DMS53 treated with DMSO at 0.1 percent for 48 hours (cell line): ENCODE results near the gene WFIKKN1.

Source experiments
- DNase-seq: peaks from one replicate; lab custom pipeline; 2025; ENCODE audit not compliant: unreplicated experiment; lab: John Stamatoyannopoulos, UW

Gene WFIKKN1, protein sequence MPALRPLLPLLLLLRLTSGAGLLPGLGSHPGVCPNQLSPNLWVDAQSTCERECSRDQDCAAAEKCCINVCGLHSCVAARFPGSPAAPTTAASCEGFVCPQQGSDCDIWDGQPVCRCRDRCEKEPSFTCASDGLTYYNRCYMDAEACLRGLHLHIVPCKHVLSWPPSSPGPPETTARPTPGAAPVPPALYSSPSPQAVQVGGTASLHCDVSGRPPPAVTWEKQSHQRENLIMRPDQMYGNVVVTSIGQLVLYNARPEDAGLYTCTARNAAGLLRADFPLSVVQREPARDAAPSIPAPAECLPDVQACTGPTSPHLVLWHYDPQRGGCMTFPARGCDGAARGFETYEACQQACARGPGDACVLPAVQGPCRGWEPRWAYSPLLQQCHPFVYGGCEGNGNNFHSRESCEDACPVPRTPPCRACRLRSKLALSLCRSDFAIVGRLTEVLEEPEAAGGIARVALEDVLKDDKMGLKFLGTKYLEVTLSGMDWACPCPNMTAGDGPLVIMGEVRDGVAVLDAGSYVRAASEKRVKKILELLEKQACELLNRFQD

DNA sequence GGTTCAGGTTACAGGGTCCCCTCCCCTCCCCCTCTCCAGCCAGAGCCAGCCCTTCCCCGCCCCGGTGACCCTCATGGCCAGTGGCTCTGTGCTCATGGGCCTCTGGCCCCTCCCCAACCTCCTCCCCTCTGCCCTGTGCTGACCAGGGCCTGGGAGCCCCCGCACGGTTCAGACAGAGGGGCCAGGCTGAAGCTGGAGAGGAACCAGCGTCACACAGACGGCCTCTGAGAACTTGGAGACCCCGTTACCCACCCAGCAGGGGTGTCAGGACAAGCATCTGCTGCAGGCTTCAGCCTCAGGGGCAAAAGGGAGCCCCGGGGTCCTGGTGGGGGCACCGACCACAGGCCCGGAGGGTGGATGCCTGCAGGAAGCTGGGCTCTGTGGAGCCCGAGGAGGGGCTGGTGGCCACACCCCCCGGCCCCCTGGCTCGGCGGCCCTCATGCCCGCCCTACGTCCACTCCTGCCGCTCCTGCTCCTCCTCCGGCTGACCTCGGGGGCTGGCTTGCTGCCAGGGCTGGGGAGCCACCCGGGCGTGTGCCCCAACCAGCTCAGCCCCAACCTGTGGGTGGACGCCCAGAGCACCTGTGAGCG lies at the start of gene WFIKKN1:
WFIKKN1 (plus strand) TSS at position 171 of the 591 bp plus-strand sequence; CDS start at position 440, 269 bp downstream.
- no peak for DNase-seq

DNA sequence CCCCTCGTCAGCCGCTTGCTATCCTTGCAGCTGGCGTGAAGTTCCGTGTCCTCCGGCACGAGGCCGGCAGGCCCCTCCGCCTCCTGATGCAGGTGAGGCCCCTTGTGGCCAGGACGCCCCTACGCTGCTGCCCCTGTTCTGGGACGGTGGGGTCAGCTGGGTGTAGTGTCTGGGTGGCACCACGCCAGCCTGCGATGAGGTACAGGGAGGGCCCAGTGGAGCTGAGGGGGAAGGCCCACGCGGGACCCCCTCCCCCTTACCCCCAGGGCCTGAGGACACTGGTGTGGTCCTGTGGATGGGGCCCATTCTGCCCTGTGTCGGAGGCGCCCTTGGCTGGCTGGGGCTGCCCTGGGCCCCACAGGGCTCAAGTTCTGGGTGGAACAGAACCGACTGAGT lies 48.6 kb upstream of the WFIKKN1 start:
- DNase-seq = no peak

DNA sequence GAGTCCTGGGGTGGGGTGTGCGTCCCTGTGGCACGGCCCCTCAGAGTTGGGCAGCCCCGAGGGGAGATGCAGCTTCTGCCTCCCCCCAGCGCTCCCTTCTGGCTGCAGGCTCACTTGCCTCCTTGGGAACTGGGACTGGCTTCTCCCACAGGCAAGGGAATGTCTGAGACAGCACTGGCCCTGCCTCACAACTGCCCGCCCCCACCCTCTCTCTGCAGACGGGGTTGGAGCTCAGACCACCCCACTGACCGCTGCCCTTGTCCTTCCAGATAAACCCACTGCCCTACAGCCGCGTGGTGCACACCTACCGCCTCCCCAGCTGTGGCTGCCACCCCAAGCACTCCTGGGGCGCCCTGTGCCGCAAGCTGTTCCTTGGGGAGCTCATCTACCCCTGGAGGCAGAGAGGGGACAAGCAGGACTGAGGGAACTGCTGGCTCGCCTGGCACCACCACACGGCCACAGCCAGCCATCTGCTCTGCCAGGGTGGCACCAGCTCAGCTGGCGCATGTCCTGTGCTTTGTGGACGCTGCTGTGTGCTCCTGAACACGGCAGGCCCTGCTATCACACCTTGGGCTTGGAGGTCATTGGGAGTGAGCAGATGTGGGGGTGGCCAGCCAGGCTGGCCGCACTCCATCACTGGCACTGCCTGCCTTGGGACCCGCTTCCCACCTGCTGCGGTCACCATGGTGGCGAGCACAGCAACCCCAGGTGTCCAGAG lies 48.0 kb upstream of the WFIKKN1 start:
- DNase-seq = no peak

DNA sequence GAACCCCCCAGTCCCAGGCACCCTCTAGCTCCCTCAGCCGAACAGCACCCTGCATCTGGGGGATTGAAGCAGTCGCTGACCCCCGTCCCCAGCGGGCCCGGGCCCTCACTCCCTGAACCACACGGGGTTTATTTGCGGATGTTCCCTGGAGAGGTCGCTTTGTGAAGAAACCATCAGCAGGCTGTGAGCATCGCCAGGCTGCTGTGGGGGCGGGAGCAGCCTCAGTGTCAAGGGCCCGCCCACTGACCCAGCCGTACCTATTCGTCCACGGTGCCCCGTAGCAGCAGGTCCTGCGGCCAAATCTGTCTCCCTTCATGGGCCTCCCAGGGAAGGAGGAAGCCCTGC lies 47.3 kb upstream of the WFIKKN1 start:
- peak; percentile 43 for DNase-seq

DNA sequence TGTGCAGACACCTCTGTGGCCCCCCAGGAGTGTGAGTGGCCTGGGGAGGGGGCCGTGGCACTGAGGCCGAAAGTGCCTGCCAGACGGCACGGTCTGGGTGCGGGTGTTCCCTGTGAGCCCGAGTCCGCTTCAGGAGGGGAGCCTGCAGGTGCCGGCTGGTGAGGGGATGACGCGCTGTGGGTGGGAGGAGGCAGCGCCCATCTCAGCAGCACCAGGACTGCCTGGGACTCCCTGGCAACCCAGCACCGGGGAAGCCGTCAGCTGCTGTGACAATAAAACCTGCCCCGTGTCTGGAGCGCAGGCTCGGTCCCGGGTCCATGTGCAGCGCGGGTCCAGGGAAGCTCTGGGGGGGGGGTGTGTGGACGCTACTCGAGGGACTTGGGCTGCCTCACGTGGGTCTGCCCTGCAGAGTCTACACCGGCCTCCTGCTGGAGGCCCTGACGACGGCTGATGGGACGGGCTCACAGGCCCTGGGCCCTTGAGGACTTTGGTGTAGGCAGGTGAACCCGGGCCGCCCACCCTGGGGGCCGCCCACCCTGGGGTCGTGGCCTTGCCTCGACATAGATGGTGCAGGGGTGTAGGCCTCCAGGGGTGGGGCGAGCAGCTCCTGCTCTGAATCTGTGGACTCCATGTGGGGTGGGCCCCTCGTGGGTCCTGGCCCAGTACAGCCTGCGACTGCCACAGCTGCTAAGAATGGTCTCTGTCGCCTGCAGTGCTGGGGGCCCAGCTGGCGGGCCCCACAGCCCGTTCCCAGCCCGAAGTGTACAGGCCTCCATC lies 46.8 kb upstream of the WFIKKN1 start:
- peak; percentile 49 for DNase-seq

DNA sequence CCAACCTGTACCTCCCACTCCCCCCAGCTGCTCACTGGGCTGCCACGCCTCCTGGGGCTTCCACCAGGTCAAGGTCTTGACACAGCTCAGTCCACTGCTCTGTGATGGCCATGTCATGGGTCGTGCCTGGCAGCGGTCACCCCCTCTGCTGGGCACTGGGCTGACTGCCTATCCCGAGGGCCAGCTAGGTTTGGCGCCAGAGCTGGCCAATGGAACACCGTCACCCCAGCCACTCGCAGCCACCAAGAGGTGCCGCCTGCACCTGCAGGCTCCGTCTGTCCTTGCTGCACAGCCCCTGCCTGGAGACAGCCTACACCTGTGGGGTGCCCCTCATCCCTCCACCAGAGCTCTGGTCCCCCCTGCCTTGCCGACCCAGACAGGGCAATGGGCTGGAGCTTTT lies 45.4 kb upstream of the WFIKKN1 start:
- DNase-seq = peak; percentile 20

DNA sequence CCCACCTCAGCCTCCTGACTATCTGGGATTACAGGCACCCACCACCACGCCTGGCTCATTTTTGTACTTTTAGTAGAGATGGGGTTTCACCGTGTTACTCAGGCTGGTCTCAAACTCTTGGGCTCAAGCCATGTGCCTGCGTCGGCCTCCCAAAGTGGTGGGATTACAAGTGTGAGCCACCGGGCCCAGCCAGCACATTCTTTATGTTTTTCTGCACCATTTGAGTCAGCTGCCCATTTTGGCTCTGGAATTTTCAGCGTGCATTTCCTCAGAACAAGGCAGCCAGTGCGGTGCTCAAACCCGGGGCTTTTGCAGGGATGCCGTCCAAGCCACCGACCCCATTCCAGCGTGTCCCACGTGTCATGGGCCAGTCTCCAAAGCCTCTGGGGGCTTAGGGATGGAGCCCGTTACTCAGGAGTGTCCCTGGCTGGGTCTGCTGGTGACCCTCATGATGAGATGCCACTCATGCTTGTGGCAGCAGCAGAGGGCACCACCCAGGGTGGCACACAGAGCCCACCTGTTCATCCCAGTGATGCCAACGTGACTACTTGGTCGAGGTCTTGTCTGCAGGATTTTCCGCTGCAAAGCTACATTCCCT lies 44.6 kb upstream of the WFIKKN1 start:
- DNase-seq = no peak

DNA sequence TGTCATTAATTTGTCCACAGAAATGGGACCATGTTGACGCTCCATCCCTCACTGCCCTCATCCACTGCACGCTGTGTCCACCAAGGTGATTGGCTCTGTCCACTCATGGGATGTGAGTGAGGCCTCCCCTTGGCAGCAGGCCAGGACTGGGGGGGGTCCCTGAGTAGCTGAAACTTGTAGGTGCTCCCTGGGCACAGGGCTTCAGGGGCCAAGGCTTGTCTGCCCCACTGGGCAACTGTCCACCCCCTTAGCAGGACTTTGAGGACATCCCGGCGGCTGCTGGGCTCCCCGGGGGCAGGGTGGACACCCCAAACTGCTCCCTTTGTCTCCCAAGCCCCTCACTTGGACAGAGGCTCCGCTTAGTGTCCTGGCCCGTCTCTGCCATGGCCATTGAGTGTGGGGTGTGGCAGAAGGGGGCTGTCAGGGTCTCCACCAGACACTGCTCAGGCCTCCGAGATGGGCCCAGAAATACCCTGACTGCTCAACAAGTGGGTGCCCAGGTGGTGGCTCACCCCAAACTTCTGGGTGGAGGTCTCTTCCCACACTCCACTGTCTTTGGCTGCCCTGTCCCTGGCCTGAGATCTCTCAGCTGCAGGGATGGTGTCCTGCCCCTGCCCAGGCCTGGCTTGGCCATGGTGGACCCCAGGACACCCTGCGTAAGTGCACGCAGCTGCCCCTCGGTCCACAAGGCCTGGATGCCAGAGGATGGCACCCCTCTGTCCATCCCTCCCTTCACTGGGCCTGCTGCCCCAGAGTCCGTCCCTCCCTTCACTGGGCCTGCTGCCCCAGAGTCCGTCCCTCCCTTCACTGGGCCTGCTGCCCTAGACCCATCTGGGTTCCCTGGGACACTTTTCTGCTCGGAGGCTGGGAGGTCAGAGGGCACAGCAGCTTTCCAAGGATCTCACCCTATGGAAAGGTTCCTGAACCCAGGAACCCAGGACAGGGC lies 43.9 kb upstream of the WFIKKN1 start:
- DNase-seq = no peak

DNA sequence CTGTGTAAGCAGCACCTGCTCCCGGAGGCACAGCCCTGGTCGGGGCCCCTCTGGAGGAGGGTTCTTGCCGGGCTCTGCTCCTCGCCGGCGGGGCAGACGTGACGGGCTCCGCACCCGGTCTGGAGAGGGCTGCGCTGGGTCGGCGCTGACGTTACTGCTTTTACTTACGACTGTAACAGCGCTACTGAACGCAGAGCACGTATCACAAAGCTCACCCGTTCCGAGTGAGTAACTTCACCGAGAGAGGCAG lies 42.2 kb upstream of the WFIKKN1 start:
- DNase-seq = no peak

DNA sequence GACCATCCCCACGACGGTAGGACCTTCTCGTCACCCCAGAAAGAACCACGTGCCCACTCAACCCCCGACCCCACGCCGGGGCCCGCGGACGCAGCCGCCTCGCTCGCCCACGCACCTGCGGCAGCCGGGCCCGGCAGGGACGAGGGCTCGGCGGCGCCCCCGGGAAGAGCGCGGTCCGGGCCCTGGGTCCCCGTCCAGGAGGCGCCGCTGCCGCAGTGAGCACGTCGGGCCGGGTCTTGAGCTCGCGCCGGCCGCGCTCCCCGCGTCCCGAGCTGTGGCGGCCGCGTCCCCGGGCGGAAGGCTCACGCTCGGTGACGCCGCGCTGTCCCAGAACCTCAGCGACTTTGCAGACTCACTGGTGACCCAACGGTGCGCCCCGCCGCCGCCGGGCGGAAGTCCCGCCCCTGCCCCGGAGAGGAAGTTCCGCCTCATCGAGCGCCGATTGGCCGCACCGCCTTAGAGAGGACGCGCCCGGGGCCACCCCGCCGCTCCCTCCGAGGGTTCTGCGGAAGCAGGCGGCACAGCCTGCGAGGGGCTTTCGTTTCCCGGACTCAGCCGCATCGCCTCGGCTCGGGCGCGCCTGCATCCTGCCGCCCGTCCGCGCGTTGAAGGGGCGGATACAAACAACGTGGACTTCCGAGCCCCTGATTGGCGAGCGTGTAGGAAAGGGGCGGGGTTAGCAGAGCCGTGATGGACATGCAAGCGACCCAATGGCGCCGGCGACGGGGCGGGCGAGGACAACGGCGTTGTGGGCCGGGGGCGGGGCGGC lies 41.7 kb upstream of the WFIKKN1 start:
- peak; percentile 77 for DNase-seq

DNA sequence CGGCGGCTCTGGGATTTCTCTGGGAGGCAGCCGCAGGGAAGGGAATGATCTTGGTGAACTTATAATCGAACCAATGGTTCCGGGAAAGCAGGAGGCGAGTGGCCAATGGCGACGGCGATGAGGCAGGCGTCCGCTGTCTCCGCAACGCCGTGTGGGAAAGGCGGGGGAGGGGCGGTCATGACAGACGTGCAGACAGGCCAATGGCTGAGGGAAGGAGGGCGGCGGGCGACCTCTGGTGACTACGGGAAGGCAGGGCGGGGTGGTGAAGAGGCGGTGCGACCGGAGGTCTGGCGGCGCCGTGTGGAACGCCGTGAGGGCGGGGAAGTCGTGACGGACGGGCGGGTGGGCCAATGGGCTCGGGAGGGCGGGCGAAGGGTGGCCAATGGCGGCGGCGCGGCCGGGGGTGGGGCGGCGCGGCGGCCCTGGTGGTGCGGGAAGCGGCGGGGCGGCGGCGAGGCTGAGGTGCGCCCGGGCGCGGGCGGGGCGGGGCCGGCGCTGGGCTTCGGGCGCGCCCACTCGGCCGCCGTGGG lies 41.1 kb upstream of the WFIKKN1 start, which contains the start of gene RAB40C:
RAB40C (plus strand) TSS at position 409 of the 530 bp plus-strand sequence. CDS start 226 bp downstream, outside the sequence.
- peak; percentile 74 for DNase-seq

DNA sequence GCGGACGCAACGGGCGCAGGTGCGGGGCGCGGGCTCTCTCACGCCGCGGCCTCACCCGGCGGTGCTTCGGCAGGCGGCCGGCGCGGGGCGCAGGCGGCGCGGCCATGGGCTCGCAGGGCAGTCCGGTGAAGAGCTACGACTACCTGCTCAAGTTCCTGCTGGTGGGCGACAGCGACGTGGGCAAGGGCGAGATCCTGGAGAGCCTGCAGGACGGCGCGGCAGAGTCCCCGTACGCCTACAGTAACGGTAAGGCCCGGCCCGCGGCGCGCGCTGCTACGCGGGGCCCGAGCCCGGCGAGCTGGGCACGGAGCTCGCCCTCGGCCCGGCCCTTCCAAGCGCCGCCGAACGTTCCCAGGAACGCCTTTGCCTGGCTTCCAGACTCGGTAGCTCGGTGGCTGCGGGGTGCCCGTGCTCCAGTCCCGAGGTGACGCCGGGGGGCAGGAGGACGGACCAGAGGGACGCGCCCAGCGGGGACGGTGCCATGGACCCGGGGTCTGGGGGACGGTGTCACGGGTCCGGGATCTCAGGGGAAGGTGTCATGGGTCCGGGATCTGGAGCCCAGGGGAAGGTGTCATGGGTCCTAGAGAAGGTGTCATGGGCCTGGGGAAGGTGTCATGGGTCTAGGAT lies 40.5 kb upstream of the WFIKKN1 start:
- no peak for DNase-seq

DNA sequence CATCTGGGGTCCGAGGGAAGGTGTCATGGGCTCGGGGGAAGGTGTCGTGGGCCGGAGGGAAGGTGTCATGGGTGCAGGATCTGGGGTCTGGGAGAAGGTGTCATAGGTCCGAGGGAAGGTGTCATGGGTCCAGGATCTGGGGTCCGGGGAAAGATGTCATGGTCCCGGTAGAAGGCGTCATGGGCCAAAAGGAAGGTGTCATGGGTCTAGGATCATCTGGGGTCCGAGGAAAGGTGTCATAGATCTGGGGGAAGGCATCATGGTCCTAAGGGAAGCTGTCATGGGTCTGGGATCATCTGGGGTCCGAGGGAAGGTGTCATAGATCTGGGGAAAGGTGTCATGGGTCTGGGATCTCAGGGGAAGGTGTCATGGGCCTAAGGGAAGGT lies 40.0 kb upstream of the WFIKKN1 start:
- no peak for DNase-seq

DNA sequence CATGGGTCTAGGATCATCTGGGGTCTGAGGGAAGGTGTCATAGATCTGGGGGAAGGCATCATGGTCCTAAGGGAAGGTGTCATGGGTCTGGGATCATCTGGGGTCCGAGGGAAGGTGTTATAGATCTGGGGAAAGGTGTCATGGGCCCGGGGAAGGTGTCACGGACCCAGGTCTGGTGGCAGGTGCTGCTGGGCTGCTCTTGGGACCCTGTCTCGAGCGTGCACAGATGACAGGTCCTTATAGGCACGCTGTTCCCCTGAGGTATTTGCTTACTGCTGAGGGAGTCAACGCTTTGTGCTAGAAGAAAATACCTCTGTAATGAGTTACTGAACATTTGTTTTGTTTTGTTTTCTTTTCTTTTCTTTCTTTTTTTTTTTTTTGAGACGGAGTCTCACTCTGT lies 39.6 kb upstream of the WFIKKN1 start:
- no peak for DNase-seq

DNA sequence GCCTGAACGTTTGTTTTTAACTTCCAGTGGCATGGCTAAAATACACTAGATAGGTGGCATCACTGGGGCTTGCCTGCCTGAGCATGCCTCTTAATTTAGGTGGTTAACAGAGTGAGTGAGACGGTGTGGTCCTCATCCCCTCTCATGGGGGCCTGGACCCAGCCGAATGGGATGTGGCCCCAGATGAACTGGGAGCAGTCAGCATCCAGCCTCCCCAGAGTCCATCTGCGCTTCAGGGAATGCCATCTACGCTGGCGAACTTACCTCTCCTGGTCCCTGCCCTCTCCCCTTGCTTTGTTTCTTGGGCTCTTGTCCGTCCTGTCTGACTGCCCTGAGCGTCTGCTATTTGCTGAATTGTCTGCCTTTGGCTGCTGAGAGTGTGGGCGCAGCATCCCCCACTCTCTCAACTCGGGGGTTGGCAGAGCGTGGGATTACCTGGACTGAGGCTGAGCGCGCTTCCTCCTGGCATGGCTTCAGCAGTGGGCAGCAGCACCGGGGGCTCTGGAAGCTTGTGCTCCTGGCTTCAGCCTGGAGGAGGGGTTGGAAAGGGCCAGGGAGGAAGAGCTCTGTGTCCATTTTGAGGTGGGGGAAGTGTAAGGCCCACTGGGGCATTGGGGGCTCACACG lies 38.8 kb upstream of the WFIKKN1 start:
- DNase-seq = no peak

DNA sequence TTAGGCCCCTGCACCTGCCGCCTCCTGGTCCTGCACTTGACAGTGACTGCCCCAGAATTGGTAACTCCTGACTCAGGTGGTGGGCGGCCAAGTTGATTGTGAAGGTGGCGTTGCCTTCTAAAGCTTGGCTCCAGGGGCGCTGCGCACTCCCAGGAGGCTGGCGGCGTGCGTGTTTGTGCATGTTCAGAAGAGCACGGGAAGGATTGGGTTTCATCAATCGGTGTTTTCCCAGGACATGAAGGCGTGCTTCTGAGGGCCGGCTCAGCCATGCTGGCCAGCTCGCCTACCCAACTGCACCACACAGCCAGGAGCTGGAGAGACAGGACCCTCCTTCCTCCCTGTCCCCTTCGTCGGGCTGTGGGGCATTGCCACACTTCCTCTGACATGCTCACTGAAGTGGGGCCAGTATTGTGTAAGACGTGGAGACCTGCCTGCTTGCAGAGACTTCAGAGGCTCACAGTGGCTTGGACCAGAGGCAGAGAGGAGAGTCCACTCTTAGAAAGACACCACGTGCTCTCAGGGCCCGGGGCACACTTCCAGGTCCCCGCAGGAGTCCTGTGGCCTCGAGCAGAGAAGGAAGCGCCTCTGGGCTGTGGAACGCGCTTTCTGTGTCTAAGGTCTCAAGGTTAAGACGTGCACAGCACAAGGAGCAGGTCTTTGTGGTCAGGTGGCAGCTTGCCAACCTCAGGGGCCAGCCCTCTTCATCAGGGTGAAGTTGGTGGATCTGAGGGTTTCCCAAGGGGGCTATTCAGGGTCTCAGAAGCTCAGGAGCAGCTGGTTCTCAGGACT lies 38.1 kb upstream of the WFIKKN1 start:
- DNase-seq = peak; percentile 71

DNA sequence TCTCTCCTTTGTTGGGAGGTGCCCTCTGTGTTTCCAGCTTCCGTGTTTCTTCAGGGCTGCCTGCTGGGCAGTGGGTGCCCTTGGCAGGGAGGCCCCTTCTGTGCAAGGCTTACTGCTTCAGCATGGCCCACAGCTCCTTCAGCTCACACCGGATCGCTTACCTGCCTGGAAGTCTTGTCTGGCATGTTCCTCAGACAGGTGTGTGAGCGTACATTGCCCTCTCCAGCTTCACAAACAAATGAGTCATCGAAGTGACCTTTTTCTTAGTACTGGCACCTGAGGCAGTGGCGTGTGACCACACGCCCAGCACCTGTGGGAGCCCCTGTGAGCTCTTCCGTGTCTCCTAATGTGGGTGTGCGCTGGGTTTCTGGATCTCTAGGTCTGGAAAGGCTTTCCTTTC lies 37.4 kb upstream of the WFIKKN1 start:
- peak; percentile 94 for DNase-seq
